GM18951 (cell line): ENCODE results near the gene DAAM1.

Experiments used
- POLR2A ChIP-seq: IDR thresholded peaks from 4 replicates; pipeline ENCODE4 v1.6.1; 2011; ENCODE audit warnings: mild to moderate bottlenecking; ENCODE audit not compliant: insufficient read length, insufficient read depth; ENCODE audit errors: extremely low read depth
- in situ Hi-C: fragments of 300-500 bp; cut with MboI; formaldehyde crosslinking; loops from one replicate; pipeline ENCODE4 v1.12.0; 2022; ENCODE audit warnings: low sequenced_read_pairs, mixed read lengths, inconsistent platforms; ENCODE audit not compliant: unreplicated experiment

The DAAM1 gene

DNA sequence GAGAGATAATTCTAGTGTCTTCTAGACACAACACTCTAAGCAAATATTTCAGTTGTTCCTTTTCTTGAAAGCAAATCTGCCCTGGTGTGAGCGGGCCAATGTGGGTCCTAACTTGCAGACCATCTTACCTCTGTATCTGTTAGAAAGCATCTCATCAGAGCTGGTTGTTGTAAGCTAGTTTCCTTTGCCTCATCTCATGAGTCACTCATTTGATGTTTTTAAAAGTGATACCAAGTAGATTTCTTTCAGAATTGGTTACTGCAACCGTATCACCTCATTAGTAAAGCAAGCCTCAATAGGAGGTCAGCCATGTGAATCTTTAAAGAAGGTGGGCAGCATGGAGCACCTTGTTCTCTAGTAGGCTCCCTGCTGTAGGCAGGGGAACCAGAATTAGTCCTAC lies 78.6 kb downstream of the DAAM1 start:
- in situ Hi-C loops = no loop called here
- no peak for TF ChIP-seq POLR2A

DNA sequence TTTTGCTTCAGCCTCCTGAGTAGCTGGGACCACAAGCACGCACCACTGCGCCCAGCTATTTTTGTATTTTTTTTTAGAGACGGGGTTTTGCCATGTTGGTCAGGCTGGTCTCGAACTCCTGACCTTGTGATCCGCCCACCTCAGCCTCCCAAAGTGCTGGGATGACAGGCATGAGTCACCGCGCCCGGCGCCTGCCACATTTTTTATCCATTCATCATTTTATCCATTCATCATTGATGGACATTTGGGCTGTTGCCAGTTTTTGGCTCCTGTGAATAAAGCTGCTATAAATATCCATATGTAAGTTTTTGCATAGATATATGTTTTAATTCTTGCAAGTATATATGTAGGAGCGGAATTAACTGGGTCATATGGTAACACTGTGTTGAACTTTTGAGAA lies 79.5 kb downstream of the DAAM1 start:
- no peak for TF ChIP-seq POLR2A
- in situ Hi-C loops = no loop called here

DNA sequence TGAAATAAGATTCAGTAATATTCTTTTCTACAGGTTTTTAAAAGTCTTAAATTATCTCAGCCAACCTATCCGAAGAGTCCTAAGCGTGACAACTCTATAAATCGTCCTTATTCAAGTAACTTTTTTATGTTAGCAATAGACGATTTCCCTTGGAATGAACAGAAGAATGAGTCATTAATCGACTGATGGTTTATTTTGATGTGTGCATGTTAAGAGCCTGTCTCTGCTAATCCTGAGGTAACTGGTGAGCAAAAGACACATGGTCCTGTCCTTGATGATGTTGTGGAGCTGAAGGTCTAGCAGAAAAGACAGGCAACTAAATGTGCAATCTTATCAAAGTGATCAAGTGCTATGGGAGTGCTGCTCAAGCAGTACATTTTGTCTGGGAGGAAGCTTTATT lies 80.4 kb downstream of the DAAM1 start:
- in situ Hi-C loops = no loop called here
- TF ChIP-seq POLR2A = no peak

DNA sequence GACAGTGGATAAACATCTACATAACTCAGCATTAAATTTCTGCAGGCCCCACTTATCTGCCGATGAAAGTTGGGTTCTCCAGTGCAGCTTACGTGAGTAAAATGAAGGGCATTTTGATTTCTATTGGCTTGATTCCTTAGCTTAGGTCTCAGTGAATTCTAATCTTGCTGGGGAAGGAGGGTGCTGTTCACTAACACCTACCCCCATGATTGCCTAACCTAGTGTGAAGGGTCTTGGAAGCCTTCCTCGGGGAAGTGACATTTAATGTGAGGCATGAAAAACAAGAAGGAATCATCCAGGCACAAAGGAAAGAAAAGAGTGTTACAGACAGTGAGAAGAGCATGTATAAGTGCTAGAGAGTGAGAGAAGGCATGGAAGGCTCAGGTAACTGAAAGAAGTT lies 81.0 kb downstream of the DAAM1 start:
- in situ Hi-C loops = no loop called here
- TF ChIP-seq POLR2A = no peak

DNA sequence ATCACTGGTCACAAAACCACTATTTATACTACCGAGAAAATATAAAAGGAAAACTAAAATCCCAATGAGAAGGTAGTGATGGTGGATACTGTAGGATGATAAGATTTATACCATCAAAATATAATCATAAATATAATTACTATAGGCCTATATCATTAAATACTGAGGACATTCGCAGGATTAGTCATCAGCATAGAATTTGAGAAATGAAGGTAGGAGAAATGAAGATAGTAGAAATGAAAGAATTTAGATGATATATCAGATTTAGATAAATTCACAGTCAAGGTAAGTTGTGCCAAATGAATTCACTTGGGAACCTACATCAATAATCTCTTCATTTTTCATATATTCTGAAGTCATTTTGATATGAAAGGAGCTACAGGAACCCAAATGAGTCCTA lies 82.8 kb downstream of the DAAM1 start:
- no peak for TF ChIP-seq POLR2A
- in situ Hi-C loops = no loop called here

DNA sequence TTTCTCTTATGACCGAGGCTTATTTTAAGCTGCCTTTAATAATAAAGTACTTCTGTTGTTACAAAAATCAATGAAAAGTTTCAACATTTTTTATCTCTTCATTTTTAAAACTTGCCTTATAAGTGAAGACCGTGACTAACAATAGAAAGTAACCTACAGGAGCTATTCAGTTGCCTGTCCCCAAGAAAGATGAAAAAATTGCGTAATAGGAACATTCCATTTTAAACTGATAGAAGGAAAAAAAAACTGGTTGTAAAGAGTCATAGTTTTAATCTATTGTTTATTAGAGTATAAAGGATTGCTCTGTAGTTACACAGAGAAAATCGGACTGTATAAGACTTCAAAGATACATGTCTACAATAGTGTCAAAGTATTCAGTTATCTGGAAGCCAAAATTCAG lies 83.3 kb downstream of the DAAM1 start:
- in situ Hi-C loops = no loop called here
- TF ChIP-seq POLR2A = no peak

DNA sequence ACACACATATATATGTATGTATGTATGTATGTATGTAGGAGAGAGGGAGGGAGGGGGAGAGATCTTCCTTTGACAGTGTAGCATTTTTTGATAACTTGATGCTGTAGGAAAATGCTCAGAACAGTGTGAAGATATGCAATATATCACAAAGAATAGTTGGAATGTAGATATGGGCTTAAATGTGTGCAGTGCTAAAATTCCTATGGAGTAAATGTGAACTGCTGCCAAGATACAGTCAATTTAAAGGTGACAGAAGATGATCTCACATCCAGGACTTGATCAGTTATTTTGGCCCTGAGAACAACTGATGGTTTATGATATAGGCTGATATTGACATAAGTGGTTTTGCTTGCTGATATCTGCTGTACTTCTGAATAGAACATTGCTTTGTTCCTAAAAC lies 84.2 kb downstream of the DAAM1 start:
- in situ Hi-C loops = no loop called here
- TF ChIP-seq POLR2A = no peak

DNA sequence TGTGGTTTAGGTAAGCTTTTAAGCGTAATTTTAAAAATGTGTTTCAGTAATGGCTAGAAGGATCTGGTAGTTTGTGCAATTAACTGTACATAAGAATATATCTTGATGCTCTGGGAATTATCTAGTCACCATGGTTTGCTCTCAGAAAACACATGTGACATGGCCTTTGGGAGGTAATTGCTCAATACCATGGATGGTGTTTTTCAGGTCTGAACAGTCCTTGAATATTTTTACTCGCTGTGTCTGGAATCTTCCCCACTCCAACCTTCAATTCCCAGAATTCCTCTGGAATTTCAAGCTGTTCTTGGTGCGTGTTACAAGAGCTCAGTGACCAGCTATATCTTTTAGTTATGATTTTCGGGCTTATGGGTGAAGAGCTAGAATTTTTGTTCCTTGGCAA lies 85.3 kb downstream of the DAAM1 start:
- in situ Hi-C loops = no loop called here
- no peak for TF ChIP-seq POLR2A

DNA sequence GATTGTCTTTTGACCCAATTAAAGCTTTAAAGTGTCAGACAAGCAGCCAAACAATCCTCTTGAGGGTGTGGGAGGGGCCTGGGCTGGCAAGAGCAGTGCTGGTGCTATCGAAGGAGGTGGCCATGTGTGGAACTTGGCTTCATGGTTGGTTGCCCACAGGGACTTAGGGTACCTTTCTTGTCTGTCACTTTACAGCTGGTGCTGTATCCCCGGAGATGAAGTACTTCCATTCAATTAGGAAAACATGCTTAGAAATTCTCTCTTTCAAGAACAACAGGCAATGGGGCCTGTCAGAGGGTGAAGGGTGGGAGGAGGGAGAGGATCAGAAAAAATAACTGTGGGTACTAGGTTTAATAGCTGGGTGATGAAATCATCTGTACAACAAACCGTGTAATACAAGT lies 86.5 kb downstream of the DAAM1 start:
- in situ Hi-C loops = no loop called here
- no peak for TF ChIP-seq POLR2A

DNA sequence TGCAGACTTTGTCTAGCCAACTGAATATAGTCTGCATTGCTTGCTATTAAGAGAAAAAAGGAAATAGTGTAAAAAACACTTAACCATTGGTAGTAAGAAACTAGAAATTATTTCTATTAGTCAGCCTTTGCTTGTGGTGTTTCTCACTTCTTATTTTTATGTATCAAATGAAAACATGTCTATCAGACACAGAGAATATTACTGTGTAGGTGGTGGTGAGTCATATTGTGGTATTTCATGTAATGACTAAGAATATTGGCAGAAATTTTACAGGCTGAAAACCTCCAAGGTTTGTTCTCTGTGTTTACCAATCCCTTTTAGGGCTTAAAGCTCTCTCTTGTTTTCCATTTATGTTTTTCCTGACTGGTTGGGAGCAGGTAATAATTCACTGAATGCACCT lies 87.2 kb downstream of the DAAM1 start:
- TF ChIP-seq POLR2A = no peak
- in situ Hi-C loops = no loop called here

DNA sequence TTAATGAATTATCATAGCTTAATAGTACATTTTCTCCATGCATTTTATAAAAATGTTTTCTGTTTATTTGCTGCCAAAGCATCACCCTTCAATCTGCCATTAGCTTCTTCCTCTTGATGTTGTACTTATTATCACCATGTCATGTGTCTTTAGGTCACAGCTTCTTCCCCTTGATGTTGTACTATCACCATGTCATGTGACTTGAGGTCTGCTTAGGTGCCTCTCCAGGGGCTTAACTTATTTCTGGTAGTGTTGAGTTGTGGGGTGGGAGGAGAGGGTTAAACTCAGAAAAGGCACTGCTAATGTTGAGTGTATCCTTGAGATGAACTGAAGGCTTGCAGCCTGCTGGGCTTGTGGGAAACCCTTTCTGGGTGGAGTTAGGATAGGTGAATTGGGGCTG lies 87.8 kb downstream of the DAAM1 start:
- TF ChIP-seq POLR2A = no peak
- in situ Hi-C loops = no loop called here

DNA sequence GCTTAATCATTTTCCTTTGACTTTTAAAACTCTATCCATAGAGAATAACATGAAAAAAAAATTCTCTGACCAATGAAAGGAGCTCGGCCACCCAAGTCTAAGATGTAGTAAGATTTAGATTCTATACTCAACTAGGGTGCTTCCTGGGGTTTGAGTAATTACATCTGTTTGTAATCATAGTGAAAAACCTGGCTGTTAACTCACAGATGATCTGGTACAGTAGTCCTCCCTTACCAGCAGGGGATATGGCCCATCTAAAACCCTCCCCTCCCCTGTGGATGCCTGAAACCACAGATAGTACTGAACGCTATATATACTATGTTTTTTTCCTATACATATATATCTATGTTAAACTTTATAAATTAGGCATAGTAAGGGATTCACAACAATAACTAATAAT lies 89.2 kb downstream of the DAAM1 start:
- in situ Hi-C loops = no loop called here
- TF ChIP-seq POLR2A = no peak

DNA sequence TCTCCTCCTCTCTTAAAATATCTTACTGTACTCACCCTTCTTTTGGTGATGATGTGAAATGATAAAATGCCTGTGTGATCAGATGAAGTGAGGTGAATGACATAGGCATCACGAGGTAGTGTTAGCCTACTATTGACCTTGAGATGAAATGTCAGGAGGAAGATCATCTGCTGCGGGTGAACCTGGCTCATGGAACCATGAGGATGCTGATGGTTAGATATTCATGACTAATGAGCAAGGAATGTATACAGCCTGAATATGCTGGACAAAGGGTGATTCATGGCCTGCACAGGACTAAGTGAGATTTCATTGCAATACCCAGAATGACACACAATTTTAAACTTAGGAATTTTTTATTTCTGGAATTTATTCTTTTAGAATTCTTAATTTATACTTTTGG lies 89.6 kb downstream of the DAAM1 start:
- in situ Hi-C loops = no loop called here
- TF ChIP-seq POLR2A = no peak

DNA sequence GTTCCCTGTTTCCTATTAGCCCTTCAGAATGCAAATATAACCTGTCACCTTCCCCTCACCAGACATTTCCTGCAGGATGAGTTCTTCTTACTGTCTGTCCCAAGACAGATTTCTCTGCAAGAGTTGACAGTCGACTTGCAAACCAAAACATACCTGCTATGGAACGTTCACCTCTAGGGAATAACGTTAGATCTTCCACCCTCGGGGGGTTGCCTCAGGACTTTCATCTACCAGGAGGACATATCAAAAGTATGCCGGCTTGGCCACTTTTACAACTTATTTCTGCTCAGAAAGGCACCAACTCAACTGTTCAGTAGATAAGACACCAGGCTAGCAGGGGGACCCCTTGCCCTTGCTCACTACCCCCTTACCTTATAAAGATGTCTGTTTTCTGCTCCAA lies 92.5 kb downstream of the DAAM1 start:
- no peak for TF ChIP-seq POLR2A
- in situ Hi-C loops = no loop called here

DNA sequence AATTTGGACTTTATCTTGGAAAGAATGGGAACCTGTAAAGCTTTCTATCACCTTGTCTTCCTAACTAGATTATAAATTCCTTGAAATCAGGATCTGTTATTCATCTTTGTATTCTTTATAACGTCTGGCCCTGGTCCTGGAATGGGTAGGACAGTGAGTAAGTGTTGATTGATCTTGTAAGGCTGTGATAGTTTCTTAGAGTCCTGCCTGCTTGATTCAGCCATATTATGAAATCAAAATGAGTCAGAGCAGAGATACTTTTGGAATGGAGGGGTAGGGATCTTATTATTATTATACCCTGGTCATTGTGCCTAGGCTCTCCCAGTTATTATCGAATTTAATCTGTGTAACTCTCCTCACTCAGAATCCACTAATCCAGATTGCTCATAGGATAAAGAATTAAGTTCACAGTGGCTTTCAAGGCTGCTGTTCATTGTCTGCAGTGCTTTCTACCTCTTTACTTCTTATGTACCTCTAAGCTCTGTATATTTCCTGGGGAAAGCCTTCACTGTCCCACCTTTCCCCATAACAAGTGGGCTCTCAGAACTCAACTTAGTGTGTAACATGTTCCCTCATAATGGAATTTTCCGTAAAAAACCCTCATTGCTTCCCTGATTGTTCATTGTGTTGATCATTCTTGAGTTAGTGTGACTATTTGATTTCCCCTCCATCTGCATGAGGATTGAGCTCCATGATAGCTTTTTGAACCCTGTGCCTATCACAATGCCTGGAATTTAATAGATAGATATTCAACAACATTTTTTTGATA lies 93.3 kb downstream of the DAAM1 start:
- no peak for TF ChIP-seq POLR2A
- in situ Hi-C loops = no loop called here
